Activated CD4-positive, alpha-beta T cell treated with anti-CD3 and anti-CD28 coated beads for 36 hours (primary cell): Measurements from ENCODE around the gene C1R. TPM values are rescaled to one million over a fixed set of nuclear protein-coding genes. Genes with fewer than 3 reads are reported as not detected.

Source experiments
- ATAC-seq: fragments of 200-7000 bp; cut with Tn5 transposase; one replicate; pipeline ENCODE4 v1.10.0; 2021; ENCODE audit warnings: mild to moderate bottlenecking, moderate library complexity
- CTCF ChIA-PET: fragments of 350-600 bp; sonication (Branson Sonifier 250); formaldehyde crosslinking; loops from one replicate; lab custom pipeline; 2021; ENCODE audit warnings: antibody characterized with exemption; lab: Charles Lee
- POLR2A ChIA-PET: fragments of 350-600 bp; sonication (Branson Sonifier 250); formaldehyde crosslinking; loops from one replicate; lab custom pipeline; 2021; ENCODE audit warnings: antibody characterized with exemption, inconsistent platforms; lab: Charles Lee
- DNase-seq: peaks from one replicate; pipeline ENCODE4 v3.0.0-alpha.2; 2020
- H3K27ac Mint-ChIP-seq: one replicate; pipeline ENCODE4 v1.8.0; 2021; ENCODE audit warnings: mixed read lengths
- H3K27me3 Mint-ChIP-seq: one replicate; pipeline ENCODE4 v1.8.0; 2021; ENCODE audit warnings: mixed read lengths
- H3K36me3 Mint-ChIP-seq: one replicate; pipeline ENCODE4 v1.8.0; 2021; ENCODE audit warnings: low read depth, mixed read lengths
- H3K4me1 Mint-ChIP-seq: one replicate; pipeline ENCODE4 v1.8.0; 2021; ENCODE audit warnings: mixed read lengths
- H3K4me3 Mint-ChIP-seq: one replicate; pipeline ENCODE4 v1.8.0; 2021; ENCODE audit warnings: mild to moderate bottlenecking, moderate library complexity, mixed read lengths
- H3K9me3 Mint-ChIP-seq: one replicate; pipeline ENCODE4 v1.8.0; 2021; ENCODE audit warnings: low read depth, mixed read lengths
- intact Hi-C, 2 experiments: fragments of 100-400 bp; cut with DNase I in 1 of 2; cut with micrococcal nuclease in 1 of 2; formaldehyde crosslinking; loops; one replicate each; pipeline versions ENCODE4 v1.14.2 to v1.15.1; 2022 to 2024; cut with DNase I, micrococcal nuclease
- total RNA-seq, 2 experiments: library from RNA; stranded (reverse); gene quantifications; one replicate each; pipeline ENCODE4 v1.2.3, GENCODE V29; 2021

Gene C1R
- 1 to 10 TPM; 1.4 to 2.2 TPM for total RNA-seq

DNA sequence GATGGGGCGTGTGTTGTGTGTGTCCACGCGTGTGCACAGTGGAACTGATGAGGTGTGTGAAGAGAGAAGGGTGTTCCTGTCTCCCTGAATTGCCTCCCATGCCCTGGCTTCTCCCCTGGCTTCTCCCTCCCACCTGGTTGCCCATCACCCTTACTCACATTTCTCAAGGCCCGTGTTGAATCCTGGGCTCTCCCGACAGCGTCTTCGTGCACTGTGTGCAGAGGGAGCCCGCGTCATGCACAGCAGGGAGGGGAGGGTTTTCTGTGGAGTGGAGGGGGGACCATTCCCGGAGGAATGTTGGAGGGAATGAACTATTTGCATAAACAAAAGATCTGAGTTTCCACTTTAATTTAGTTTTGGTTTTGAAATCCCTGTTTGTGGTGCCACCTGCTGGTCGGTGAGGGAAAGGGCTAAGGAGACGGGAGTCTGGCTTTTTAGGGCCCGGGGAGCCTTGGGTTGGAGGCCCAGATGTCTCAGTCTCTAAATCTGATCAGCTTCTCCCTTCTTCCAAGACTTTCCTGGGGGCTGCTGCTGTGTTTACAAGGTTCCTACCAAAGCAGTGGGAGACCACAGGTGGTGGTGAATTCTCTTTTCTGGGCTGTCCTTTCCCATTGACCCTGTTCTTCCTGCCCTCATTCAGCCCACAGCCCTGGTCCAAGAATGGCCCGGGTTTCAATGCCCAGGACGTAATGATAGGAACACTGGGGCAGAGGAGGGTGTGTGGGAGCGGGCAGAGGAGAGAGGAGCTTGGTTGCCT is at the start of gene C1R:
Gene C1R, minus strand, starts transcription at position 217 of the 757 bp plus-strand sequence. Its CDS starts 57 bp downstream, at position 160.
- intact Hi-C loops = loop anchor here (1.0 kb wide), 3 partner anchors 74 to 168 kb away; partner anchors contain the start of genes C12orf57 (in 2 of the 2) and LPCAT3 (in 1 of the 2)
- peak within 1 kb of the TSS; percentile 80 for H3K27ac Mint-ChIP-seq

DNA sequence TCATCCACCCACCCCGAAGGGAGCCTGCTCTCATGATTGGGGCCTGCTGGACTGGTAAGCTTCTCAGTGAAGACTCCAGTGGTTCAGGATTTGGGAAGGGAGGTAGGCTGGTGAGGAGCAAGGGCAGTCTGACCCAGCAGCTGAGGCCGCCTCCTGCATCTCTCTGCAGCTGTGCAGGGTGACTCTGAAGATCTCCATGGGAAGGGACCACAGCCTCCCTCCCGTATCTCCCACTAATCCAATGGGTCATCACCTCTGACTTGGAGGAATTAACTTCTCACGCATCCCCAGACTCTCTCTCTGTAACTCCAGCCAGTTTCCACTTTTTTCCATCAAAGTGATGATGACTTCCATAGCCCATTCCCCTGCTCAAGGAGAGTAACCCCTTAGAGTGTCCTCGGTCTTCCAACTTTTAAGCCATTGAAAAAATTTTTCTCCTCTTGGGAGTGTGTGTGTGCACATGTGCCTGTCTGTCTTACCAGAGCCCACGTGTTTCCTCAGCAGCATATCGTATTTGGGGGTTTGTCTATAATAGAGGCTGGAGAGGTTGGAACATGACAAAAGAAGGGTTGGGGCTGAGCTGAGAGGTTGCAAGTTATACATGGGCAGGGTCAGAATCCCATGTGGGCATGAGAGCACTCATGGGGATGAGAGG is 49.2 kb upstream of the C1R start:
- H3K9me3 Mint-ChIP-seq = no peaks in the 10 kb centered on the region
- H3K27me3 Mint-ChIP-seq = no peaks in the 10 kb centered on the region
- H3K4me1 Mint-ChIP-seq = no peaks in the 10 kb centered on the region
- H3K4me3 Mint-ChIP-seq = no peak overlapping the region
- H3K36me3 Mint-ChIP-seq = peaks cover 17% of the 10 kb centered on the region
- ChIA-PET POLR2A (no interaction called here), CTCF (interaction anchor here (0.8 to 1.8 kb wide), 6 partner anchors 12 to 85 kb away, joined by 3 to 6 read pairs (median 4); partner anchors contain the start of genes C1RL and PEX5)
- intact Hi-C loops = loop anchor here (1.0 to 5.0 kb wide), 3 partner anchors 47 to 497 kb away; no protein-coding TSS in a partner anchor
- DNase-seq (no peak), ATAC-seq (no peak)
- no peak overlapping the region for H3K27ac Mint-ChIP-seq

More for the DNA sequence above, at the start of gene C1R:
- H3K4me1 Mint-ChIP-seq = peaks cover 6% of the 10 kb centered on the region
- H3K4me3 Mint-ChIP-seq = peak within 1 kb of the TSS; percentile 59
- ChIA-PET POLR2A (no interaction called here), CTCF (interaction anchor here (0.7 to 1.6 kb wide), 8 partner anchors 19 to 146 kb away, joined by 3 to 5 read pairs (median 3); partner anchors contain the start of gene LPCAT3)
- H3K36me3 Mint-ChIP-seq = no peaks in the 10 kb centered on the region
- peak; percentile 85 for DNase-seq
- H3K9me3 Mint-ChIP-seq = no peaks in the 10 kb centered on the region
- H3K27me3 Mint-ChIP-seq = no peaks in the 10 kb centered on the region
- peak; percentile 86 for ATAC-seq

DNA sequence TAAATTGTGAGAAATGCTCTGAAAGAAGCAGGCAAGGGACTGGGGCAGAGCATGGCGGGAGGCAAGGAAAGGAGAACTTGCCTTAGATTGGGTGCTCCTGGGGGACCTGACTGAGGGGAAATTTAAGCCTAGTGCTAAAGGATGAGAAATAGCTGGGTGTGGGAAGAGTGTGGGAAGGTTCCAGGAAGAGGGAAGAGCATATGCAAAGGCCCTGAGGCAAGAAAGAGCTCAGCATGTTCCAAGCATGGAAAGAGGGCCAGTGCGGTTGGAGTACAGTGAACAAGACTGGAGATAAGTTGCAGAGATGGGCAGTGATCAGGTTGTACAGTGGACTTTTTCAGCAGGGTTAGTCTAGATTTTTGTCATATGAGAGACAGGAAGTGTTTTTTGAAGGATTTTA is 47.0 kb upstream of the C1R start:
- intact Hi-C loops = no loop called here
- no peaks in the 10 kb centered on the region for H3K27me3 Mint-ChIP-seq
- no peaks in the 10 kb centered on the region for H3K9me3 Mint-ChIP-seq
- ChIA-PET POLR2A (no interaction called here), CTCF (interaction anchor here (0.6 to 1.9 kb wide), 3 partner anchors 28 to 288 kb away, joined by 3 to 6 read pairs (median 3); no protein-coding TSS in a partner anchor)
- ATAC-seq = no peak
- no peak for DNase-seq
- H3K36me3 Mint-ChIP-seq = peaks cover 26% of the 10 kb centered on the region
- no peaks in the 10 kb centered on the region for H3K4me1 Mint-ChIP-seq
- H3K4me3 Mint-ChIP-seq = no peak overlapping the region
- H3K27ac Mint-ChIP-seq = no peak overlapping the region

DNA sequence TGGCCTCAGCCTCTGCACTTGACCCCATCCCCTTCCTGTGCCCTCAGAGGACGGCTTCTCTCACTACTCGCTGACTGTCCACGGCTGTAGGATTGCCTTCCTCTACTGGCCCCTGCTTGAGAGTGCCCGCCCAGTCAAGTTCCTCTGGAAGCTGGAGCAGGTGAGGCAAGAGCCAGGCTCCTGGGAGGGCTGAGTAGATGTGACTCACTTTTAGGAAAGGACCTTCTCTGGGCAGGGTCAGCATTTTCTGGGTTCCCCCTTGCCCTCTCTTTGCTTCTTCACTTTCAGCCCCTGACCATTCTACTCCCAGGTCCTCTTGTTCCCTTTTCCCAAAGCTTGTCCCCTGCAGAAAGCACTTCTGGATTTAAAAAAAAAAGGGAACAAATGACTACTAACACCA is 45.7 kb upstream of the C1R start:
- no peak overlapping the region for H3K4me3 Mint-ChIP-seq
- ChIA-PET CTCF (no interaction called here), POLR2A (interaction anchor here (0.5 kb wide), 1 partner anchor 449 kb away, joined by 5 read pairs; the partner anchor contains the start of gene ZNF384)
- H3K27ac Mint-ChIP-seq = no peak overlapping the region
- no peak for ATAC-seq
- no peaks in the 10 kb centered on the region for H3K4me1 Mint-ChIP-seq
- peaks cover 24% of the 10 kb centered on the region for H3K36me3 Mint-ChIP-seq
- no peak for DNase-seq
- intact Hi-C loops = no loop called here
- H3K27me3 Mint-ChIP-seq = no peaks in the 10 kb centered on the region
- no peaks in the 10 kb centered on the region for H3K9me3 Mint-ChIP-seq

DNA sequence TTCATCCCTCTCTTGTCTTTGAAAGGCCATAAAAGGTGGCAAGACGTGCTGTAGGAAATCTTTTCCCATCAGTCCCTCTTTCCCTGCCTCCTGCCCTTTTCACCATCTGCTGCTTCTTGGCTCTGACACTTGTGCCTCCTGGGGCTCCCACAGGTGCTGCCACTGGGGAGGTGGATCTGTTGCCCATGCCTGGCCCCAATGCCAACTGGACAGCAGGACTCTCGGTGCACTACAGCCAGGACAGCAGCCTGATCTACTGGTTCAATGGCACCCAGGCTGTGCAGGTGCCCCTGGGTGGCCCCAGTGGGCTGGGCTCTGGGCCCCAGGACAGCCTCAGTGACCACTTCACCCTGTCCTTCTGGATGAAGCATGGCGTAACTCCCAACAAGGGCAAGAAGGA is 44.4 kb upstream of the C1R start:
- Mint-ChIP-seq H3K4me1 (peaks cover 4% of the 10 kb centered on the region), H3K36me3 (peaks cover 20% of the 10 kb centered on the region), H3K27me3 (no peaks in the 10 kb centered on the region), H3K27ac (no peak overlapping the region), H3K4me3 (no peak overlapping the region), H3K9me3 (no peaks in the 10 kb centered on the region)
- ChIA-PET POLR2A (no interaction called here), CTCF (interaction anchor here (1.1 kb wide), 1 partner anchor 28 kb away, joined by 5 read pairs; the partner anchor contains the start of gene C1RL)
- no peak for DNase-seq
- no peak for ATAC-seq
- intact Hi-C loops = no loop called here

DNA sequence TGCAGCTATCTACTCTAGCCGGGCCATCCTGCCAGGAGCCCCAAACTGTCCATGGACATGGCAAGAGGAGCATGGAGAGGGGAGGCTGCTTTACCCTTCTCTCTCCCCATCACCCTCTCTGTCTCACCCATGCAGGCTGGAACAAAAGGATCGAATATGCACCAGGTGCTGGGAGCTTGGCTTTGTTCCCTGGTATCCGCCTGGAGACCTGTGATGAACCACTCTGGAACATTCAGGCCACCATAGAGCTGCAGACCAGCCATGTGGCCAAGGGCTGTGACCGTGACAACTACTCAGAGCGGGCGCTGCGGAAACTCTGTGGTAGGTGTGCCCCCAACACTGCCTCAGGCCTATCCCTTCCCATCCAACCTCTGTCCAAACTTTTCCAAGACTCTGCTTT is 43.8 kb upstream of the C1R start:
- peaks cover 16% of the 10 kb centered on the region for H3K36me3 Mint-ChIP-seq
- H3K27me3 Mint-ChIP-seq = no peaks in the 10 kb centered on the region
- H3K4me1 Mint-ChIP-seq = peaks cover 11% of the 10 kb centered on the region
- no peaks in the 10 kb centered on the region for H3K9me3 Mint-ChIP-seq
- intact Hi-C loops = no loop called here
- H3K4me3 Mint-ChIP-seq = no peak overlapping the region
- POLR2A ChIA-PET = no interaction called here
- no peak overlapping the region for H3K27ac Mint-ChIP-seq
- ATAC-seq (no peak), DNase-seq (no peak)
- CTCF ChIA-PET = interaction anchor here (1.1 kb wide), 1 partner anchor 27 kb away, joined by 5 read pairs; the partner anchor contains the start of gene C1RL

DNA sequence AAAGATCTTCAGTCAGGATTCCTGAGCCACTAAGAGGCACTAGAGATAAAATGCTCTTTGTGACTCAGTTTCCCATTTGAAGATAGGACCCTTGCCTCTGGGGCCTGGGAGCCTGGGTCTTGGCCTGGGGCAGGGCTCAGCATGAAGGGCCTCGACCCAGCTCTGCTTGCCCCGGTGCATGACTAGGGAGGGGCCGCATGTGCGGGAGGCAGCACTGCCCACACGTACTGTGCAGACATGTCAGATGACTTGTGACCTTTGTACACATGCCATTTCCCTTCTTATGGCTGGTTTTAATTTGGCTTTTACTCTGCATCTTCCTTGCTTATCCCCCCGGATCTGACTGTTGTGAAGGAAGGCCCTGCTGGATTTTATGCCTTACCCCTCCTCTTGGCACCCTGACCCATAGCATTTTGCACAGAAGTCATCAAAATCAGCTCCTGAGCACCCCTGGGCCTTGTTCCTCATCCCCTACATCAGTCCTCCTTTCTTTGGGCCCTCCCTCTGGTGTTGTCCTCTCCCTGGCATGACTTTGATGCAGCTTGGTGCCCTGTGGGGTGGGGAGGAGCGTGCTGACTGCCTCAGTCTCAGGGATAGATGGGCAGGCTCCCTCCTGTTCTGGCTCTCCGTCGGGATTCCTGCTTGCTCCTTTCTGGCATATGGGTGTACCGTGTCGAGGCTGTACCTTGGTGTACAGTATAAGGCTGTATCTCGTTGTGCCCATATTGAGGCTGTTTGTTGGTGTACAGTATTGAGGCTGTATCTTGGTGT is 42.3 kb upstream of the C1R start:
- no peak overlapping the region for H3K4me3 Mint-ChIP-seq
- ChIA-PET POLR2A (no interaction called here), CTCF (no interaction called here)
- H3K27me3 Mint-ChIP-seq = no peaks in the 10 kb centered on the region
- H3K9me3 Mint-ChIP-seq = no peaks in the 10 kb centered on the region
- H3K36me3 Mint-ChIP-seq = peaks cover 16% of the 10 kb centered on the region
- DNase-seq (no peak), ATAC-seq (no peak)
- H3K27ac Mint-ChIP-seq = no peak overlapping the region
- H3K4me1 Mint-ChIP-seq = peaks cover 21% of the 10 kb centered on the region
- intact Hi-C loops = no loop called here

DNA sequence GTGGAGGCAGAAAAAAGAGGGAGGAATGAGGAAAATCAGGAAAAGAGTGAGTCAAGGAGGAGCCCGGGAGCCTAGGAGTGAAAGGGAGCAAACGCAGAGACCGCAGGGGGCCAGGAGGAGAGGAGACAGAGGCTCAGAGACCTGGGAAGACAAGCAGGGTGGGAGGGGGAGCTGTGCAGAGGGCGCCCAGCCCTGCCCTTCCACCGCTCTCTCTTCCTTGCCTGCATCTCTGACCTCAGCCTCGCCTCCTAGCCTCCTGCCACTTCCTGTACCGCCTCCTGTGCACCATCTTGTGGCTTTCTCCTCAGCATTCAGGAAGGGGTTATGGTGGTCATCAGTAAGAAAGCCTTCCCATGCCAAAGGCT is 39.2 kb upstream of the C1R start:
- ChIA-PET POLR2A (interaction anchor here (0.6 to 0.8 kb wide), 3 partner anchors 20 to 1112 kb away, joined by 3 to 5 read pairs (median 3); no protein-coding TSS in a partner anchor), CTCF (interaction anchor here (2.6 kb wide), 1 partner anchor 18 kb away, joined by 13 read pairs; no protein-coding TSS in a partner anchor)
- H3K27me3 Mint-ChIP-seq = no peaks in the 10 kb centered on the region
- DNase-seq (peak; percentile 51), ATAC-seq (peak; percentile 45)
- intact Hi-C loops = loop anchor here in 1 of 2 experiments (2.0 kb wide), 1 partner anchor 895 kb away; no protein-coding TSS in a partner anchor
- no peaks in the 10 kb centered on the region for H3K9me3 Mint-ChIP-seq
- H3K4me1 Mint-ChIP-seq = peaks cover 31% of the 10 kb centered on the region
- peaks cover 12% of the 10 kb centered on the region for H3K36me3 Mint-ChIP-seq
- peak overlapping the region; percentile 74 for H3K27ac Mint-ChIP-seq
- H3K4me3 Mint-ChIP-seq = peak overlapping the region; percentile 80

DNA sequence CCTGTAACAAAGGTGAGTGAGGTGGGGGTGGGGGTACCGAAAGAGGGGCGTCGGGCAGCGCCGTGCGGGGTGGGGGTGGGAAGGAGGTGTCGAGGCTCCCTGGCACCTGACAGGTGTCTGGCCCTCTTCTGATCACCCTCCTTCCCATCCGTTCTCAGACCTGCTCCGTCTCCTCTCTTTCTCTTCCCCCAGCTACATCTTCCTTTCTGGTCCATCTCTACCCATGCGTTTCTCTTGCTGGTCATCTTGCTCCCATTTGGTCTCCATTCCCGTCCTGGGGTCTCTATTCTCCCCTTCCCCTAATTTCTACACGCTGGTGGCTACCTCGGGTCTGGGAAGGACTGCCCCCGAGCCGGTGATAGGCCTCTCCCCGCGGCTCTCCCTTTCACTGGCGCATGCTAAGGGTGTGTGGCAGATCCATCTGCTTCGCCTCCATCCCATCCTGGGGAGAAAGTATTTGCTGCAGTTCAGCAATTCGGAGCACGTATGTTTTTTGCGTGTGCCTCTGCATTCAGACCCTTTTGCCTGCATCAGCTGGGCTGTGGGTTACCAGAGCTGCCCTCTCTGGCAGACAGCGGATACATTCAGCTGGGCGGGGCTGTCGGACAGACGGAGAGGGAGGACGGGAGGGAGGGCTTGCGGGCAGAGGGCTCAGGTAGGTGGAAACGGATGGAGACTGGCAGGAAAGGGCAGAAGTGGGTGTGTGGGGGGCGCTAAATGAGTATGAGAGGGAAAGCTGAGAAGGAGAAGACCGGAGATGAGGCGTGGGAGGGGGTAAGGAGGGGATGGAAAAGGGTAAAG is 38.7 kb upstream of the C1R start:
- peaks cover 9% of the 10 kb centered on the region for H3K36me3 Mint-ChIP-seq
- H3K4me1 Mint-ChIP-seq = peaks cover 31% of the 10 kb centered on the region
- peak overlapping the region; percentile 74 for H3K27ac Mint-ChIP-seq
- no peaks in the 10 kb centered on the region for H3K9me3 Mint-ChIP-seq
- ATAC-seq (peak; percentile 45), DNase-seq (peak; percentile 71)
- intact Hi-C loops = loop anchor here in 1 of 2 experiments (1.0 to 2.0 kb wide), 4 partner anchors 23 to 896 kb away; partner anchors contain the start of genes LPCAT3 and PEX5
- peak overlapping the region; percentile 80 for H3K4me3 Mint-ChIP-seq
- H3K27me3 Mint-ChIP-seq = no peaks in the 10 kb centered on the region
- POLR2A ChIA-PET = interaction anchor here (0.6 to 0.8 kb wide), 3 partner anchors 20 to 1112 kb away, joined by 3 to 5 read pairs (median 3); no protein-coding TSS in a partner anchor
- CTCF ChIA-PET = interaction anchor here (0.6 to 2.6 kb wide), 4 partner anchors 15 to 184 kb away, joined by 3 to 13 read pairs (median 3); partner anchors contain the start of gene C1RL
